ENCODE results near the gene NPAS3. TPM values are rescaled to one million over a fixed set of nuclear protein-coding genes. Genes with fewer than 3 reads are reported as not detected.

Gene NPAS3
- total RNA-seq, 1 donor from 2014 or later = 3.6 TPM

DNA sequence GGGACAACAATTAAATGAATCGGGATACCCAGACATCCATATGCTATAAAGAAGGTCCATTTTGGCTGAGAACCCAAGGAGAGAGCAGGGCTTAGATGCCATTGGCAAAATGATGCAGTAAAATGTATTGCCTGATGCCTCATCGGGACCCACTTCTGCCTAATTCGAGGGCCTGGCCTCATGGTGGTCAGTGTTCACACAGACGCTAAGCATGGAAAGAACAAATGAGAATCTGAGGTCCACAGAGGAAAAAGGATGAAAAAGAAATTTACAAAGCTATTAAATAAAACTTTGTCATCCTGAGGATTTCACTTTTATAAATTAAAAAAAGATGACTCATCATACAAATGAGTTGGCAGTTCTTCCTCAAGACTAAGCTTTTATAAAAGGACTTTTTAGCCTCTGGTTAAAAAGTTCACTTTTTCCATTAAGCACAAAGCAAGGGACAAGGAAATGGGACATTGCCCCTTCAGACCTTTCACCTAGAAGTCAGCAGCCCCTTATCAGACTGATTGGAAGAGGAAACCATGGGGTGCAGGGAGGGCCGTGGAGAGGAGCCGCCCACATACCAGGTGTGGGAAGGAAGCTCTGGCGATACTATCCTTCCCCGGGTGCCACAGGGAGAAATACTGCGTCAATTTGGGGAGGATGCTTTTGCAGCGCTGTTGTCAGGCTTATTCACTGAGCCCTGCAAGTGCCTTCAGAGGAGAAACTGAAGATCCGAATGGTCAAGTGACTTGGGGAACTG lies 836.2 kb downstream of the NPAS3 start:
- no peak for DNase-seq (ENCODE audit: low spot score)

DNA sequence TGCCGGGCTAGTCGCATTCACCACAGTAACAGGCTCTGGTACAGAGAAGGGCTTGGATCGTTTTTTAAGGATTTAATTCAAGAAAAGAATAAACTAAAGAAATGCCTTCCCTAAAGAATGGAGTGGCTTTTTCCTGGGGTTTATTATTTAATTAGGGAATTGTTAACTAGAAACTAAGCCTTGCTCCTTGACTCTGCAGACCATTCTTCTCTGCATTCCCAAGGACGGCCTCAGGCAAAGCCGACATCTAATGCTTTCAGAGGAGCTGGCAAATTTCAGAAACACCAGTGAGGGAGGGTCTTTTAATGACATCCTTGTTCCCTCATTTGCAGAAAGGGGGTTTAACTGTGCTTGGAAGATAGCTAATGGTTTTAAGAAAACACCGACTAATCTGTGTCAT lies 838.2 kb downstream of the NPAS3 start:
- DNase-seq (ENCODE audit: low spot score) = no peak

DNA sequence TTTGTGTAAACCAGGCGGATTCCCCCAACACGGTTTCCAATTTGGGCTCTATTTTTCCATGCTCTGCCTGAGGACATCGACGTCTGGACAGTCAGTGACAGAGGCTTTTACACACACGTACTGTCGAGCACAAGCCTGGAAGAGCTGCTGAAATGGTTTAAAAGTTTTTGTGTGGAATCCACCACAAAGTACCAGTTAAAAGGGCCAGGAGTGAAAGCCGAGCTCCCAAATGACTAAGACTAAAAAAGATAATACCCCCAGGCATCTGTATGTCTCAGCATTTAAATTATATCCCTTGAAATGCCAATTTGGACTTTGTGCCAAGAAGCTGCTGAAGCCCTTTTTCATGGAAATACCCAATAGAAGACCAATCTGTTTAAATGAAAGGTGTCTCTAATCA lies 839.0 kb downstream of the NPAS3 start:
- no peak for DNase-seq (ENCODE audit: low spot score)

- no peak for DNase-seq (ENCODE audit: low spot score)
These were observed 841.4 kb downstream of the NPAS3 start for GRCh38 chr14:33780035-33780434.

DNA sequence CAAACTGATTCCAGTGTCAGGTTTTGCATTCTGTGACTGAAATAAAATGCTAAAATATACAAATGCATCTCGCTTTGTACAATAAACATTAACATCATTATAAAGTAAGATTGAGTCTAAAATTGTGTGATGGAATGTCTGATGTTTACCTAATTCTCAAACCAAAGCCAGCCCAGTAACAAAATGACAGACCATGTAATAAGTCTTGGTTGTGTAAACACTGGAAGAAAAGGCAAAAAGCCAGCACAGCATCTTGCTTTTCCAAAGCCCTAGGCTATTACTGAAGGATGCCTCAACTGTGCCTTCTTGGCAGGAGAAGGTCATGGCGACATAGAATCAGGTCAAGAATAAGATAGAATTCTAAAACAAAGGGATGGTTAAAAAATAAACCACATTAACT lies 842.6 kb downstream of the NPAS3 start:
- DNase-seq (ENCODE audit: low spot score) = no peak

- DNase-seq (ENCODE audit: low spot score) = no peak
These were observed 844.2 kb downstream of the NPAS3 start for GRCh38 chr14:33782923-33783322.

DNA sequence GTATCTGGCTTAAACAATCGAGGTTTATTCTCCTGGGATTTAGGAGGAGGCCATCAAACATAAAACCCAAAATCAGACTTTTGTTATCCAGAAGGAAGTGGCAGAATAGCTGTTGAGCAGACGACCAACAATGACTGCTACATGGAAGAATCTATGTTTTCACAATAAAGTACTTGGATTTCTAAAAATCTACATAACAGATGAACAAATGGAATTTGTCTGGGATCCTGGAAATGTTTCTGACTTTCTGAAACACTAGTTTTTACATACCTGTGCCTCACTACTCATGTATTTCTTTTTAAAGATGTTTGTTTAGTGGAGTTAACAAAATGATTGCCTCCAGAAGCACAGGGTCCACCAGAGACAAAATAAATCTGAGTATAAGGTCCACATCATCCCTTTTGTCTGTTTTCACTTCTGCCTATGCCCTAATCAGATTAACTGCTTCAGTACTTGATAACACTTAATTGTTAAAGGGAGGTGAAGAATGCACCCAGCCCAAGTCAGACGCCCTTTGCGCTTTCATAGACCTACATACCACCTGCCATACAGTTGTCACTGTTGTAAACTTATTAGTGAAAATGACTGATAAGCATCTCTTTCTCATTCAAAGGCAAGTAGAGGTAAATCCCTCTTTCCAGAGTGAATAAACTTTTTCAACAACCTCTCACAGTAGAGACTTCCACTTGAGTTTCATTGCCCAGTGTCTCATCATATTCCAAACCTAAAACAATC lies 847.6 kb downstream of the NPAS3 start:
- no peak for DNase-seq (ENCODE audit: low spot score)

- no peak for DNase-seq (ENCODE audit: low spot score)
These were observed 849.5 kb downstream of the NPAS3 start for GRCh38 chr14:33788161-33788560.

- no peak for DNase-seq (ENCODE audit: low spot score)
These were observed 852.3 kb downstream of the NPAS3 start for GRCh38 chr14:33790996-33791395.

- DNase-seq (ENCODE audit: low spot score) = no peak
These were observed 853.5 kb downstream of the NPAS3 start for GRCh38 chr14:33792009-33792719.

DNA sequence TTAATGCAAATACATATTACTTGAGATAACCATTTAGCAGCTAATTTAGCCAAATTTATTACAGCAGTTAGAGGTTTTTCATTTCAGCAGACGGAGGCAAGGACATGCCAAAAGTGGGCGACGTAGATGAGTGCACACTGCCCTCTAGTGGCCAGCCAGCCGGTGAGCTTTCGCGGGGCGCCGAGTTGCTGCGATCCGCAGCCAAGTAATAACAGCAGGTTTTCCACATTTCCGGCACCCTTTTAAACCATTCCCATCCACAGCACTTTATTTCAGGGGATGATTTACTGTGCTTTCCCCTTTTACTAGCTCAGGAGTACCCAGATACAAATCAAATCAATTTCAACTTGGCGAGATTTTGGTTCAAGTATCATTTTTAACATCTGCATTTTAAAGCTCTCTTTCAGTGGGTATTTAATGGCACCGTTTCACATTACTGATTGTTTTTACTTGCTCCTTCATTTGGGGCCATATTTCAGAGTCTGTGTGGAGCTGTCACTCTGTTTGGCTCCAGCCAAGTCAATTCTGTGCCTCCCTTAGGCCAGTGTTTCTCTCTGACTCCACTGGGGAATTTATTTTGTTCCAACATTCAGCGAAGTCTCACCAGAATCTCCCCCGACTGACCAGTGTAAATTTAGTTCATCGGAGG lies 854.2 kb downstream of the NPAS3 start:
- DNase-seq (ENCODE audit: low spot score) = peak; percentile 92

DNA sequence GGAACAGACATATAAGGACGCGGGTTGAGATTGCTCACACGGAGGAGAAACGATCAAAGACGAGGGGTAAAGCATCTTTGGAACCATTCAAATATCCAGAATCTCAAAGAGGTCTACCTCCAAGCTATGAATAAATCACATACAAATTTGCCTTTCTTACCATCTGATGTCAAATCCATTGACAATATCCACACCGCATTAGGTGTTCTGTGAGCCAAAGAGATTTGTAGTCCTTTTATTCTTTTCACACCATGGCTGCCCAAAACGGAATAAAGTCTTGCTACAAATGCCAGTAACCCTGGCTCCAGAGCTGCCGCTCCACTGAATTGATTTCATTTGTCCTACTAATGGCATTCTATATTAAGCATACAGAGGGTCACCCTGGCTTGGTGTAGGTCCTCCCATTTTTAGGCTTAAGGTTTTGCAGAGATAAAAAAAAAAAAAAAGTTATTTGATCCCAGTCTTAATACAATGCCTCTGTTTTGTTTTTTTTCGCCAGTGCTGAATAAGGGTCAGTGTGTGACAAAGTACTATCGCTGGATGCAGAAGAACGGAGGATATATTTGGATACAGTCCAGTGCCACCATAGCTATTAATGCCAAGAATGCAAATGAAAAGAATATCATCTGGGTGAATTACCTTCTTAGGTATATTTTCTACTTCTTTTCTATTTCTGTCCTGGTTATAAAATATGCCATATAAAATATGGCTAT lies 854.9 kb downstream of the NPAS3 start:
- DNase-seq (ENCODE audit: low spot score) = no peak

GRCh38 chr14:33794791-33795305 lies 856.2 kb downstream of the NPAS3 start:
- DNase-seq (ENCODE audit: low spot score) = no peak

GRCh38 chr14:33796356-33796755 lies 857.7 kb downstream of the NPAS3 start:
- DNase-seq (ENCODE audit: low spot score) = no peak

- DNase-seq (ENCODE audit: low spot score) = no peak
These were observed 861.3 kb downstream of the NPAS3 start for GRCh38 chr14:33799705-33800570.

DNA sequence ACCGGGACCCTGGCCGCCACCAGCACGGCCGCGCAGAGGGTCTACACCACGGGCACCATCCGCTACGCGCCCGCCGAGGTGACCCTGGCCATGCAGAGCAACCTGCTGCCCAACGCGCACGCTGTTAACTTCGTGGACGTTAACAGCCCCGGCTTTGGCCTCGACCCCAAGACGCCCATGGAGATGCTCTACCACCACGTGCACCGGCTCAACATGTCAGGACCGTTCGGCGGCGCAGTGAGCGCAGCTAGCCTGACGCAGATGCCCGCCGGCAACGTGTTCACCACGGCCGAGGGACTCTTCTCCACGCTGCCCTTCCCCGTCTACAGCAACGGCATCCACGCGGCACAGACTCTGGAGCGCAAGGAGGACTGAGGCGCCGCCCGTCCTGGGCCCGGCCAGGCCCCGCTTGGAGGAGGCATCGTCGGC lies 862.1 kb downstream of the NPAS3 start:
- no peak for DNase-seq (ENCODE audit: low spot score)

GRCh38 chr14:33802737-33803136 lies 864.1 kb downstream of the NPAS3 start:
- no peak for DNase-seq (ENCODE audit: low spot score)

DNA sequence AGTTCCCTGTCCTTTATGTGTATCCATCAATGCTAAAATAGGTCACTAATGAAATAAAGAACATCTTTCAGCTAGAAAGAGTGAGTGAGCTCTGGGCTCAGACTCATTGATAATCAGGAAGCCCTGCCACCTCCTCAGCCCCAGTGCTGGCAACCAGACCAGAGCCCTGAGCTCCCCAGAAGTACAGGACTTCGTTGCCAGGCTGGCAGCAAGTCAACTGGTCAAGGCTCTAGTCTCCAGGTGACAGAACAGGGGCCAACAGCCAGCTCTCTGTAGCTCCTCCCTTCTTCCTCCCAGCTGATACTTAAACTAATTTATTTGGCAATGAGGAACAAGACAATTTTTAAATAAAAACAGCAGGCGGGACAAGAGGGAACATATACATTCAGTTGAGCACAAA lies 866.9 kb downstream of the NPAS3 start:
- DNase-seq (ENCODE audit: low spot score) = no peak

GRCh38 chr14:33806905-33807304 lies 868.2 kb downstream of the NPAS3 start:
- no peak for DNase-seq (ENCODE audit: low spot score)

DNA sequence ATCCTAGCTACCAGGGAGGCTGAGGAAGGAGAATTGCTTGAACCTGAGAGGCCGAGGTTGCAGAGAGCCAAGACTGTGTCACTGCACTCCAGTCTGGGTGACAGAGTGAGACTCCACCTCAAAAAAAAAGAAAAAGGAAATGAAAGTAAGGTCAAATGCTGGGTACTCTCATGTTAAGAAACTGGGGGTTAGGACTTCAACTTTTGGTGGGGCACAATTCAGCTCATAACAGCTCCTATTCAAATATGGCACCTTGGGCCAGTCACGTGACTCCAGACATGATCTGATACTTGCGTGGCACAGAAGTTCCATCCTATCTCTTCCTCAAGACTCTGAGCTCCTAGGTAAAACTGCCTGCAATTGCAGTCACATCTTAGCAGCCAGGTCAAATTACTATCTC lies 869.5 kb downstream of the NPAS3 start:
- DNase-seq (ENCODE audit: low spot score) = no peak
